Colon (tissue), 2 donors: Measurements from ENCODE around the gene SLC22A23.

Experiments
- FAIRE-seq: peaks from 2 replicates; lab custom pipeline; 2012; peaks lifted over from hg19 to GRCh38; lab: Jason Lieb, UNC
- donor health status: control.
- donor health status: control.

The SLC22A23 gene

DNA sequence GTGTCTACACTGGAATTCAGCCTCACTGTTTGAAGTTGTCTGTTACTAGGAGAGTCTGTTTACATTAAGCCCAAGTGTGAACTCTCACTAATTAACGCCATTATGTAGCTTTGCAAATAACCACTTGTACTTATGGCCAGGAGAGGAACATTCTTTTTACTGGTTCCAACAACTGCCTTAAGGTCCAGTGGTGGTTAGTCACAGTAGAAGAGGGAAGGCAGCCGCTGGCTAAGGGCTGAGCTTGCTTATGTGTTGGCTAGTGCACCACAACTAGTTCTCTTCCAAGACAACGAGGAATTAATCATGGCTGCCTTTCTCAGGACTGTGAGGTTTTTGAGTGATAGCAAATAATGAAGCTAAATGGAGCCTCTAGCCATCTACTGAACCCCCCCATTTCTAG lies 14.9 kb upstream of the SLC22A23 start:
- FAIRE-seq: no peak

GRCh38 chr6:3471286-3471685 lies 14.4 kb upstream of the SLC22A23 start:
- FAIRE-seq: no peak

GRCh38 chr6:3468585-3468984 lies 11.7 kb upstream of the SLC22A23 start:
- no peak for FAIRE-seq

DNA sequence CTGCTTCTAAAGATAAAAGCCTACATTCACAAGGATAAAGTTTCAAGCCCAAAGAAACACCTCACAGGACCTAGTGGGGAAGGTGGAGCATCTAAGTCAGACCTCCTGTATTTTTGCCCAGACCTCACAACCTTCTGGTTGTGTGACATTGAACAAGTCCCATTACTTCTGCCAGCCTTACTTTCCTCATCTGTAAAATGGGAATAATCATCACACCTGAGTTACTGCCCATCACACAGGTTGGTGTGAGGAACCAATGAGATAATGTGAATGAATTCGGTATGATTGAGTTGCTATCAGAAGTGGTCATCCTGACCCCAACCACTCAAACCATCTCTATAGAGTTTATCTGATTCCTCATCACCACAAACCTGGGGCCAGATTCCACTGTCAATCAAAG lies 11.1 kb upstream of the SLC22A23 start:
- no peak for FAIRE-seq

DNA sequence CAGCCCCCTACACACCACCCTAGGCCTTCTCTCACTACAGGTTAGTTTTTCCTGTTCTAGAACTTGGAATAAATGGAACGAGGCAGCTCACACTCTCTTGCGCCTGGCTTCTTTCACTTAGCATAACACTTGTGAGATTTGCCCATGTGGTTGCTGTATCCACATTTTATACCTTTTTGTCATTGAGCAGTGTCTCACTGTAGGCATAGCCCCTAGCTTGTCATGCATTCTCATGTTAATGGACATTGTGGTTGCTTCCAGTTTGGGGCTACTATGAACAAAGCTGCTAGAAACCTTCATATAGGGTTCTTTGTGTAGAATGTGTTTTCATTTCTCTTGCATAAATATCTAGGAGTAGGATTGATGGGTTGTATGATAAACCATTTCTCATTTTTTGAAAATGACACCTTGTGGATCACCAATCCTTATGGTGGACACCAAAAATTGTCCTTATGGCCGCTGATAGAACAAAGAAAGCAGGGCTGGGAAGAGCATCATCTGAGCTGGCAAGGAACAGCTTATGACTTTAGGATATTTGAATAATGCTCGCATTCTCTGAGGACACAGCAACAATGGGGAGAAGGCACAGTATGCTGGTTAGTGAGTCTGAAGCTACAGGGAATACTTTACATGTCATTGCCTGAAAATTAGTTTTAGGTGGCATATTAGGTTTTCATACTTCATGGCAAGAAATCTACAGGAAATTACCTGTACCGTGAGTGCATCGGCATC lies 9.8 kb upstream of the SLC22A23 start:
- FAIRE-seq: no peak

DNA sequence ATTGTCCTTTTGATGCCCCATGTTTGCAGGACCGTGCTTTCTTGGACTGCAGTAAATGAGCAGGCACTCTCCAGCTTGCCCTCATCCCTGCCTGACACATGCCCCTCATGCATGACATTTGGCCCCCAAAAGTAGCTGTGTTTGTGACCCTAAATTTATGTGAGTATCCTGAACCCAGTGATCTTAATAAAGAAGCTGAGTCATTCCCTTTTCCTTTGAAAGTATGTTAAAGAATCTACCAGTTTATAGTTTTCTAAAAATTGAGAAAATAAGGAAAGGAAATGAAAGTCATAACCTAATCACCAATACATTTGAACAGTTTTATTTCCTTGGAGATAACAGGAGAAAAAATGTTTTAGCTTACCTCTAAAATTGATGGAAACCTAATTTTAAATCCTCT lies 3.4 kb upstream of the SLC22A23 start:
- no peak for FAIRE-seq

GRCh38 chr6:3458706-3459421 lies 2.0 kb upstream of the SLC22A23 start:
- FAIRE-seq: no peak

DNA sequence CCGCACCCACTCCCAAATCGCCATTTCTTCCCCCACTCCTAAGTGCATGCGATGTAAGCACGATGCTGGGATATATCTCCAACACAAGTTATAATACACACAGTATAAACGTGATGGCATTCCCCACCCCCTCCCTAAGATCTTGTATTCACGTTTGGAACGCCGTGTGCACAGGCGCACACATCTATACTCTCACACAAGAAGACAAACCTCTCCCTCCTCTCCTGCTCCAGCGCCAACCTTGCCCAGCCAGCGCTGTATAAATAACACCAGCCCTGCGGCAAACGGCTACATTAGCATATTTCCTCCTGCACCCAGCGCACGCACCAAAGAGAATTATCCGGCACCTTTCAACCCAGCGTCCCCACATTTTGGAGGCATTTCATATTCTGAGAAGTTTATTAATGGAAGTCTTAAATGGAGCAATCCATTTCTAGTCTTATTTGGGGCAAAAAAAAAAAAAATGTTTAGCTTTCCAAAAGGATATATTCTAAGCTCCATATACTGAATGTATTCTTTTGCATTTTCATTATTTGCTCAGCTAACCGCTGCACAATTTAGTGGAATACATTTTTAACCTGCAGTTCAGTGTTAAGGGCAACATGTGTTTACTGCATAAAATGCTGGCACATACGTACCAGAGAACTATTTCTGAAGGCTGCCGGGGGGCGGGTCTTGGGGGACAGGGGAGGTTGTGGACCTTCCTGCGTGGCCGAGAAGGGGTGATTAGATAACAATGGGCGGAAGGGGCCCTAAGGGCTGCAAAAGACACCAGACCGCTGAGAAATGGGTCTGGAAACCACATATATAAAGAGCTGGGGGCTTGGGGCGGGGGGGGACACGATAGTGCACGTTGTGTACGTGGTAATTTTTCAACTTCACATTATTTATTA lies 1.1 kb upstream of the SLC22A23 start:
- no peak for FAIRE-seq

- no peak for FAIRE-seq
Measured at GRCh38 chr6:3456395-3456897, 404 bp downstream of the SLC22A23 start.

DNA sequence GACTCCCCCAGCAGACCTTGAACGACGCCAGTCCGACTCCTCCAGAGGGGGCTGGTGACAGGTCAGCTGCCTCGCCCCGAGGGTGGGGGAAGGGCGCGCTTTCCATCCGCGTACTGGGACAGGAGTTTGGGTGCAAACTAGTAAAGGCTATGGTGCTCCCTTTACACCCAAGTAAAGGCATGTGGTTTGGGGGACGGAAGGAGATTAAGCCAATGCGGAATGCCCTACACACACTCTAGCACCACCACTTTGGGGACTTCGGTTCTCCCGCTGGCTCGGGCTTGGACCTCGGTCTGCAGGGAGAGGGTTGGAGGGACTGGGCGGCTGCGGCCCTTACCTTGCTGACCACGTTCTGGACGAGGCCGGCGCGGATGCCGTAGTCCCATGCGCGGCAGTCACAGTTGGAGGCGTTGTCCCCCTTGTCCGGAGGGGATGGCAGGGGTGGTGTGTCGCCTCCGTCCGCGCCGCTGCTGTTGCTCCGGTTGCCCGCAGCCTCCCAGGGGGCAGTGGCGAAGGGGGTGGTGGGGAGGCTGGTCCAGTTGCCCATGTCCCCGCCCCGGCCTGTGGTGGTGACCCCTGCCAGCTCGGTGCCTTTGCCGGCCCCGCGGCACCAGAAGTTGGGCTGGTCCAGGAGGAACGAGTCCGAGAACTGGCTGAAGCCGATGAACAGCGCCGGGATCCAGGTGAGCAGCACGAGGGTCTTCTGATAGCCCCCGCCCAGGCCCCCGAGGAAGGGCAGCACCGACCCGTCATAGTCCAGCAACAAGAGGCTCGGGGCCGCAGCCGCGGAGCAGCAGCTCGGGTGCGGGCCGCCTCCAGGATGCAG lies 1.1 kb downstream of the SLC22A23 start:
- FAIRE-seq: no peak

- no peak for FAIRE-seq
Measured at GRCh38 chr6:3455147-3455568, 1.7 kb downstream of the SLC22A23 start.

- no peak for FAIRE-seq
Measured at GRCh38 chr6:3454273-3455010, 2.4 kb downstream of the SLC22A23 start.

DNA sequence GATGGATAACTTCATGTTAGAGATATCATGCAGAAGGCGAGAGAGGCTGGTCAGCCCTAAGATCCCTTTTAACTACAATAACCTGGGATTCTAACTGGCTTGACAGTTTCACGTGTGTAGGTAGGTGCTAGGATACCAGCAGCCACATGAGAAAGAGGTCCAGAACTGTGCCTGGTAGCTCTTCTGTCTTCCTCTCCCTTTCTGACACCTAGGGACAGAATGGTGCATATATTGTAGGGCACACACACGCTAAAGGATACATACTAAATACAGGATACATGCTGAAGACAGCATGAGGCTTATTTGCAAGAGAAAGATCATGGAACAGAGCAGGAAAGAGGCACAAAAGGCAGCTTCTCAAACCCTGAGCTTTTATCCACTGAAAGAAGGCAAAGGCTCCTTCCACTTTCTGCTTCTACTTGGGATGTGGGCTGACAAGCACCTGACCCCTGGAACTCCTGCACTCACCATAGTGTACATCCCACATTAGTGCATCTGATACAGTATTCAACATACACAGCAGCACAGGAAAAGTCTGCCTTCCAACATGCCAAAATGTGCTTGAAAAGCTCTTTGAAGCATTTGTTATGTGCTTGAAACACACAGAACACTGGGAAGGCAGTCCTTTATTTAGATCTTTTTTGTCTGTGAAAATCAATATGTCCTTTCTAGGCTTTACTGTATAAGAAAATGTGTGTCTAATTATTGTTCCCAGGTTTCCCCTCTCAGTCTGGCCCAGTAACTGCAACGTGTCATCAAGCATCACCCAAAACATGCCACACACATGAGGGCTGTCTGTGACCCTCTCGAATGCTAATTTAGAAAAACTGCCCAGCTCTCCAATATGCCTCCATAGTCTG lies 3.2 kb downstream of the SLC22A23 start:
- no peak for FAIRE-seq

GRCh38 chr6:3451498-3451897 lies 5.4 kb downstream of the SLC22A23 start:
- no peak for FAIRE-seq

- FAIRE-seq: no peak
Measured at GRCh38 chr6:3450888-3451287, 6.0 kb downstream of the SLC22A23 start.

DNA sequence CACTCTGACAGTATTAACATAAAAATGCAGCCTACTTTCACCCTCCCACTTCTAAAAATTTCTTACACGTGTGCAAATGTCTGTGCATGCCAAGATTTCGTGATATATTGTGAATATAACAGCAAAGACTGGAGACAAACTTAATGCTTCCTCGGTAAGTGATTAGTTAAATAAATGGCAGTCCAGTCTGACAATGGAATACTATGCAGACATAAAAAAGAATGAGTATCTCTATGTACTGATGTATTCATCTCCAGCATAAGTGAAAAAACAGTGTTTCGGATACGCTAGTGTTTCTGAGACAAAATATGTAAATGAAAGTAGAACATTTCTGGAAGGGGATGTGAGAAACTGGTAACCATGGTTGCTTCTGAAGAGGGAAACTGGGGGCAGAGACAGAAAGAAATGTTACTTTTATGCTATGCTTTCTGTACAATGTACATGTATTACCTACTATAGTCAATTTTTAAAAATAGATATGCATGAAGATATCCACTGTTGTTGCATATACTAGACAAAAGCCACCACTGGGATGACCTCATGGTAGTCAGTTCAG lies 7.0 kb downstream of the SLC22A23 start:
- FAIRE-seq: no peak

DNA sequence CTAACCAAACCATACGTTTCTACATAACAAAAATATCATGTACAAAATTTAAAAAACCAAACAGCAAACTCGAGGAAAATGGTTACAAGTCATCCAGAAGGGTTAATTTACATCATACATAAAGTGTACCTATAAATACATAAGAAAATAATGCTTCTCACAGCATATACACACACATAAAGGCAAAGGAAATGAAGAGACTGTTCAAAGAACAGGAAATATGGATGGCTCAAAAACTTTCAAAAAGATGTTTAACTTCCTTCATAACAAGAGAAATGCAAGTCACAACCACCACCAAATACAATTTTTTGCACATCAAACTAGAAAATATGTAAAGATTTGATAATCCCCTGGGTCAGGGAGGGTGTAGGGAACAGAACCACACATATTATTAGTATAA lies 7.5 kb downstream of the SLC22A23 start:
- no peak for FAIRE-seq

DNA sequence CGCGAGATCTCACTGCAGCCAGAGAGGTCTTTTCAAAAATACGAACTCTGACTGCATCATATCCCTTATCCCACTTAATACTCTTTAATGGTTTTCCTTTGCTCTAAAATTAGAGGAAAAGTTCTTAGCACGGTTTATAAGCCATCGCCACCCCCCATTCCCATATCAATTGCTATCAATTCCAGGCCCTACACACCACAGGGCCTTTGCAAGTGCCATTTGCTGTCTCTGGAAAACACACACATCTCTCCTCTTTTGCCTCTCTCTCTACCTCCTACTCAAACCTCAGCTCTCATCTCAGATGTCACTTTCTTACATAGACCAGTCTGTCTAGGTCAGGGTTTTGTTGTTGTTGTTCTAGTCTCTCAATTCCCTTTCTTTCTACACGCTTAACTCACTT lies 9.8 kb downstream of the SLC22A23 start:
- FAIRE-seq: no peak

DNA sequence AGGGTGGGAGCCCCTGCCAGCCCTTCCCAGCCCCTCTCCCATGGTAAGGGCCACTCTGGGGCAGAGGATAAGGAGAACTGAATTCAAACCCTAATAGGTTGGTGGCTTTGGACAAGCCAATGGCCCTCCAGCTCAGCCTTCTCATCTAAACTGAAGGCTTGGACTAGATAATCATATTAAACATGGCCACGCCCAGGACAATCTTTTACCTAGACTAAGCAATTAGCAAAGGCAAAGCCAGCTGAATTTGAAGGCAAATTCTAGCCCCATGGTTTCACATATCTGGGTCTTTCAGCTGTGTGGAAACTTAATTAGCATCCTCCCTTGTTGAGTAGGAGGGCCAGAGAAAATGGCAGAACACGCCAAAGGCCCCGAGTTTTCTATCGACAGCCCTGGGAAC lies 10.7 kb downstream of the SLC22A23 start:
- no peak for FAIRE-seq
